HFF-Myc (cell line): ENCODE data around the gene ZNF385A.
A peak's percentile ranks its signal among the peaks of the same experiment; 100 is the strongest.
"Not testable (repeated sequence)": the region's sequence is repeated elsewhere in the genome, so short reads cannot be mapped to it uniquely, and the experiment has no call there.

ENCODE experiments used
- DNase-seq: peaks from one replicate; pipeline ENCODE4 v3.0.0-alpha.2; 2011; ENCODE audit warnings: low read depth; ENCODE audit errors: extremely low read depth
- H3K4me3 ChIP-seq: replicated peaks from 2 replicates; pipeline ENCODE4 v1.5.1; 2011; ENCODE audit warnings: low read depth, mild to moderate bottlenecking, control low read depth, low read length
- CTCF ChIP-seq: IDR thresholded peaks from 2 replicates; pipeline ENCODE4 v1.5.1; 2012; ENCODE audit warnings: mild to moderate bottlenecking, low read depth, low read length, control low read depth; ENCODE audit errors: missing control alignments

The ZNF385A gene

GRCh38 chr12:54331461-54331860 is 53.1 kb downstream of the ZNF385A start:
- H3K4me3 ChIP-seq: no peak overlapping the region
- DNase-seq: no peak
- TF ChIP-seq CTCF: no peak

DNA sequence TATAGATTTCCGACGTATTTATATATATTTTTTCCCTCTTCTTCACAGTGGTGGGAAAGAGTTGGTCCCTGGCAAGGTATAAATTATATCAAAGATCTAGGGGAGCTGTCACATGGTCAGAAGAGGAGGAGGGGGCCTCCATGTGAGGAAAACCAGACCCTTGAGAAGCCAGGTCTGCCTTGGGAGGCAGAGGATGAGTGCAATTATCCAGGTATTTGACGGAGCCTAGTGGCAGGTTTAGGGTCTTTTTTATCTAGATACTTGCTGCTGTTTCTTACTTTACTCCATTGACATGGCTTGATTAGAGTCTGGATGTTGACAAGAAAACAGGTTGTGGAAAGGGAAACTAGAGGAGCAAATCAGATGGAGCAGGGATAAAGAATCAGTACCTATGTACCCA is 54.1 kb downstream of the ZNF385A start:
- H3K4me3 ChIP-seq: no peak overlapping the region
- no peak for DNase-seq
- no peak for TF ChIP-seq CTCF

- no peak for DNase-seq
- no peak for TF ChIP-seq CTCF
Measured at GRCh38 chr12:54329759-54330158, 54.8 kb downstream of the ZNF385A start.

GRCh38 chr12:54328595-54329337 is 55.8 kb downstream of the ZNF385A start:
- no peak overlapping the region for H3K4me3 ChIP-seq
- no peak for DNase-seq
- no peak for TF ChIP-seq CTCF

More at GRCh38 chr12:54329759-54330158, 54.8 kb downstream of the ZNF385A start:
- H3K4me3 ChIP-seq: no peak overlapping the region

DNA sequence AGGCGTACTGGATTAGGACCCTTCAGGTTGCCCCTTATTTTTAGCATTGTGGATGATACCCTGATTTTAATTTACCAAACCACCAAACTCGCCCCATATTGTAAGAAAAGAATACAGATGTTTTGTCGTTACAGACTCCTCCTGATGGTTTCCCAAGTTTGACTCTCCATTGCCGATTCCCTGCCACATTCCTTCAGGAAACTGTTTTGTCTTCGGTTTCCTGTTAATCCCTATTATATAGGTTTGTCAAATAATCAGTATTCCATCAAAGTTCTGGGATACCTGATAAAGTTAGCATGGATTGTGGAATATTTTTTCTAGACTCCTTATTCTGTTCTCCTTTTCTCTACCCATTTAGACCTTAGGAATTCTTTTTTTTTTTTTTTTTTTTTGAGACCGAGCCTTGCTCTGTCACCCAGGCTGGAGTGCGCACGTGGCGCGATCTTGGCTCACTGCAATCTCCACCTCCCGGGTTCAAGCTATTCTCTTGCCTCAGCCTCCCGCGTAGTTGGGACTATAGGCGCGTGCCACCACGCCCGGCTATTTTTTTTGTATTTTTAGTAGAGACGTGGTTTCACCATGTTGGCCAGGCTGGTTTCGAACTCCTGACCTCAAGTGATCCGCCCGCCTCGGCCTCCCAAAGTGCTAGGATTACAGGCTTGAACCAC is 59.0 kb downstream of the ZNF385A start:
- peak overlapping the region; percentile 94 for H3K4me3 ChIP-seq

DNA sequence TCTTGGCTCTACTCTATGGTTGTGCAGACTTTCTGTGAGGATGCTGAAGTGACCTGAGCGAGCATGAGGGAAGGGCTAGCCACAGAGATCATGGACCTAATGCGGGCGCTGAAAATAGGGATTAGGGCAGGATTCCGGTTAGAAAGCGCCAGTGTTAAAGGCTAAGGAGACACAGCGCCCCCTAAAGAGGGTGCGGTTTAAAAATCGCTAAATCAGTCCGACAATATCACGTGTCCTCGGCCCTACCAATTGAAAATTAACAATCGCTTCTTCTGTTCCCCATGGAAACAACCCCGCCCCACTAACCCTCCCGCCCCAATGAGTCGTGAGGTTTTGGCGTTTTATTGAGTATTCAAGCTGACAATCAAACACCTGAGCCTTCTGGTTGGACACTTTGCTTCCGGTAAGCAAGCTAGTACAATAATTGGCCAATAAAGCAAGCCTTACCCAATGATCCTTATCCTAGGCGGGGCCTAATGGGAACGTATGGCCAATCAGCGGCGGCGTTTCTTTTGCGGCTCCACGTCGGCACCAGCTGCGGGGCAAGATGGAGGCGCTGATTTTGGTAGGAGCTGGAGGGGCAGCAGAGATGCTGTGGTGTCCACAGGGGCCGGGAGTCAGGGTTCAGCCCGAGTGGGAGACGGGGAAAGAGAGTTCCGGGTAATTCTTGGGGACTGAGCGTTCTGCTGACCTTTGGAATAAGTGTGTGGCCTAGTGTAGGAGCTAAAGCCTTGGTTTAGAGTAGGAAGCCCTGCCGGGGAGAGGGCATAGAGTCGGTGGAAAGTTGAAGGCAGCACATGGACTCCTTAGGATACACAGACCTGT is 59.7 kb downstream of the ZNF385A start, which contains the start of gene COPZ1:
Gene COPZ1 (plus strand): TSS at position 515 of the 825 bp plus-strand sequence. CDS start 33 bp downstream, at position 548.
- peak within 1 kb of the TSS; percentile 94 for H3K4me3 ChIP-seq
- peak; percentile 75 for TF ChIP-seq CTCF
- DNase-seq: peak; percentile 100

More for the DNA sequence above, 59.0 kb downstream of the ZNF385A start:
- DNase-seq: not testable (repeated sequence)

DNA sequence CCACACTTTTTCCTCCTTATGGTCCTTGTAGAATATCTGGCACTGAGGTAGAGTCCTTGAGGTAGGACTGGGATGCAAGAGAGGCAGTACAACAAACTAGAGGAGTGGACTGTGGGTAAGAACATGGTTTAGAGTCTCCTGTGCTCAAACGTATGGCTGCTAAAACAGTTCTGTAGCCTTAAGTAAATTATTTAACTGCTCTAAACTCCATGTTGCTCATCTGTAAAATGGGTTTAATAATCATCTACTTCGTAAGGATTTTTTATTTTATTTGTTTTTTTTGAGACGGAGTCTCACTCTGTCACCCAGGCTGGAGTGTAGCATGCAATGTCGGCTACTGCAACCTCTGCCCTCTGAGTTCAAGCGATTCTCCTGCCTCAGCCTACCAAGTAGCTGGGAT is 63.2 kb downstream of the ZNF385A start:
- H3K4me3 ChIP-seq: no peak overlapping the region
- no peak for DNase-seq
- no peak for TF ChIP-seq CTCF
